GM19452 (cell line): ENCODE results near the gene DHX16.
"Not testable (repeated sequence)": the region's sequence is repeated elsewhere in the genome, so short reads cannot be mapped to it uniquely, and the experiment has no call there.

Source experiments
- ATAC-seq: cut with Tn5 transposase; IDR thresholded peaks from one replicate; pipeline ENCODE4 v1.9.1; 2021; ENCODE audit not compliant: unreplicated experiment

DHX16 gene

DNA sequence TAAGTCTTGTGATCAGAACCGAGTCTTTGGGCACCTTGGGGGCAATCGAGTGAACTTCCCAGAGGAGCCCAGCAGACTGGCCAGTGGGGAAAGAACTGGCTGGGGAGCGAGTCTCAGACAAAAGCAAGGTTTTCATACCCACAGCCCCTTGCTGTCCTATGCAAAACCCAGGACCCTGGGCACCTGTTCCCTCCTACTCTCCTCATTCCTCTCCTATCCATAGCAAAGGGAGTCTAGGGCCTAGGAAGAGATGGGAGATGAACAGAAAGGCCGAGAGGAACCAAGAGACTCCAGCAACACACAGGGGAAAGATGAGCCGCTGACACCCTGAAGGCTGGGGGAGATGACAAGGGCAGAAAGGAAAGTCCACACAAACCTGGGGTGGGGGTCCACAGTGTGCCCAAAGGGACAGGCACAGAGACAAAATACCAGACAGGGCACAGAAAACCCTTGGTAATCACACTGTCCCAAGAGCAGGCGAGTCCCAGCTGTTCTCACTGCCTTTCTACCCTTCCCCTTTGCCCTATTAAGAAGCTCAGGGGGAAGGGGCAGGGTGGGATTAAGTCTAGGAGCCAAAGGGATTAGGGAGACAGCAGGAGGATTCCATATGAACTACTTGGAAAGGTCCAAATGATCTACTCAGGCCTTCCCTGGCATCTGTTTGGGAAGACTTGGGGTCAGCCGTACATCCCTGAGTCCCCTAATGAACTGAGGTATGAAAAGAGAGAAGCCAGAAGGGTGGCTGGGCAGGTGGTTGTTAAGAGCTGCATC lies 7.1 kb upstream of the DHX16 start:
- ATAC-seq = no peak

DNA sequence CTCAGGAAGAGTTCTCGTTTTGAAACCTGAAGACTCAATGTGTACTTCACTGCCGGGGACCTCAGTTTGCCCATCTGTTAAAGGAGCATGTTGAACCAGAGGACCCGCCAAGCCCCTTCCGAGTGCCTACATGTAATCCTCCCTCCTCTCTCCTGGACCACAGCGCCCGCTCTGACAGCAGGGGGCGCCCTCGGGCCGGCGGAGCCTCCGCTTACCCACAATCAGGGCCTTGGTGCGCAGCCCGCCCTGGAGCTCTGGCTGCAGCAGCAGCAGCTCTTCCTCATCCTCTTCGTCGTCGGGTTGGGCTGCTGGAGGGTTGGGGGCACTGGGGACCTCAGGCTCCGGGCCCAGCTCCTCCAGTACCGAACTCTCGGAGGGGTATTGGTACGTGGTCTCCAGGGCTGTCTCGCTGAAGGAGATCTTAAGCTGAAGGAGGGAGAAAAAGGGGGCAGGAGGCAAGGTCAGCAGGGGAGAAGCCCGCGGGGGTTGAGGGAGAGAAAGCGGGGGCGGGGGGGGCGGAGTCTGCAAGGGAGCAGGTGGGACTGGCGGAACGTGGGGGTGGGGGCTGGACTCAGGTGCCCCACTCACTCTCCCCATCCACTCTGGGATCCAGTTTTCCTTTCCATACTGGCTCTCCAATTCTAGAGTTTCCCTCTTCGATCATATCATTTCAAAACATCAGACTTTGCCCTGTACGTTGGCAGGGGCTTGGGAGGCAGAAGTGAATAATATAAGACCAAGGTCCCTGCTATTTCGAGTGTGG lies 6.3 kb upstream of the DHX16 start:
- ATAC-seq = no peak

DNA sequence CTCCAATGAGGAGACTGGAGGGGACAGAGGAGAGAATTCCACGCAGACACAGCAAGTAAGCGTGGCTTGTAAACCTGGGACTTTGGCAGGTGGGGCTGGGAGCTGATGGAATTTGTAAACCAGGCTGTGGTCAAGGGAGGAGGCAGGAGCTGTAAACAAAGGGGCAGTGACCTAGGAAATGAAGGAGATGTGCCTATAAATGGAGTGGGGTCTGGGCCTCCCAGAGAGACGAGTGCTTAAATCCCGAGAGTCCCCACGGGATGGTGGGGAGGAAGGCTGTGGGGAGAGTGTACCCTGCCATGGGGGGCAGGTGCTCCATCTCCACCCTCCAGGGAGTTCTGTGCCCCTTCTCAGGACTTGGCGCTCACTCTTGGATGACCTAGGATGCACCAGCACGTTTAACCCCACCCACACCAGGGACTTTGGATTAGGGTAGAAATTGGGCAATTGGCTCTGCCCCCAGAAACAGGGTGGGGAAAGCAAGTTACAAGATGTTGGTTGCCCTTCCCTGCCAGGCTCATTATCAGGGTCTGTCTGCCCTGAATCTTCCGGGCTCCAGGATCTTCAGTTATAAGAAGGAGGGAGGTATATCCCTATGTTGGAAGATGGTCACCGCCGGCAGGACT lies 4.0 kb upstream of the DHX16 start:
- no peak for ATAC-seq

DNA sequence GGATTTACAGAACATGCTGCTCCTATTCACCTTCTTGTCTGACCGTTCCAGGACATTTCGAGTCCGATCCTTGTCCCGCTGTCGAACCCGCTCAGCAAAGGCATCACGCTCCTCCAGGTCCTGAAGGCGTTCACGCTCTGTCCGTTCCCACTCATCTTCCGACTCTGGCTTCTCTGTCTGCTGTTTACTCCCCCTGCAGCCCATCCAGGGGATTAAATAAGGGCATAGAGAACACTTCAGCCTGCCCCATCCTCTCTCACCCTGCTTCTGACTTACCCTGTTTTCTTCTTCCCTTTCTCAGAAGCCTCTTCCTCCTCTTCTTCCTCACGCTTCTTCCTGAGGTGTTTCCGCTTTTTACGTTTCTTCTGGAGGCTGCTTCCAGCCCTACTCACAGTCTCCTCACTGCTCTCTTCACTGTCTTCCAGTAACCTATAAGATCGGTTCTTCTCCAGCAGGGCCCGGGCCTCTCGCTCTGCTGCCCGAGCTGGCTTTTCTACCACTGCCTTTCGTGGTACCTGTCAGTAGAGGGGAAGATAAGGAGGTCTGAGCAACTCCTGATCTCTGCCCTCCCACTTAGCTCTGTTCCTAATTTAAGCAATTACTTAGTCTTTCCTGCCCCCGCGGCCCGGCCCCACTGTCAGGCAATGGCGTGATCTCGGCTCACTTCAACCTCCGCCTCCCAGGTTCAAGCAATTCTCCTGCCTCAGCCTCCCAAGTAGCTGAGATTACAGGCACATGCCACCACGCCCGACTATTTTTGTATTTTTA lies 1.9 kb downstream of the DHX16 start:
- ATAC-seq = no peak

DNA sequence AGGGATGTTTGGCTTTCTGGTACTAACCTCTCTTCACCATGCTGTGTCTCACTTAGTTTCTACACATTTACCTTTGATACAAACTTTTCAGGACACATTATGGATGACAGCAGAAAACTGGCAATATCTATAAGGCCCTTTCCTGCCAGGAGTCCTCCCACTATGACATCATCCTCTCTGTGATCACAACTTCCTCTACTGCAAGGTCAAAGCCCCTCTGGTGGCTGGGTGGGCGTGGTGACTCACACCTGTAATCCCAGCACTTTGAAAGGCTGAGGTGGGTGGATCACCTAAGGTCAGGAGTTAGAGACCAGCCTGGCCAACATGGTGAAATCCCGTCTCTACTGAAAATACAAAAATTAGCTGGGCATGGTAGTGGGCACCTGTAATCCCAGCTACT lies 6.5 kb downstream of the DHX16 start:
- not testable (repeated sequence) for ATAC-seq

DNA sequence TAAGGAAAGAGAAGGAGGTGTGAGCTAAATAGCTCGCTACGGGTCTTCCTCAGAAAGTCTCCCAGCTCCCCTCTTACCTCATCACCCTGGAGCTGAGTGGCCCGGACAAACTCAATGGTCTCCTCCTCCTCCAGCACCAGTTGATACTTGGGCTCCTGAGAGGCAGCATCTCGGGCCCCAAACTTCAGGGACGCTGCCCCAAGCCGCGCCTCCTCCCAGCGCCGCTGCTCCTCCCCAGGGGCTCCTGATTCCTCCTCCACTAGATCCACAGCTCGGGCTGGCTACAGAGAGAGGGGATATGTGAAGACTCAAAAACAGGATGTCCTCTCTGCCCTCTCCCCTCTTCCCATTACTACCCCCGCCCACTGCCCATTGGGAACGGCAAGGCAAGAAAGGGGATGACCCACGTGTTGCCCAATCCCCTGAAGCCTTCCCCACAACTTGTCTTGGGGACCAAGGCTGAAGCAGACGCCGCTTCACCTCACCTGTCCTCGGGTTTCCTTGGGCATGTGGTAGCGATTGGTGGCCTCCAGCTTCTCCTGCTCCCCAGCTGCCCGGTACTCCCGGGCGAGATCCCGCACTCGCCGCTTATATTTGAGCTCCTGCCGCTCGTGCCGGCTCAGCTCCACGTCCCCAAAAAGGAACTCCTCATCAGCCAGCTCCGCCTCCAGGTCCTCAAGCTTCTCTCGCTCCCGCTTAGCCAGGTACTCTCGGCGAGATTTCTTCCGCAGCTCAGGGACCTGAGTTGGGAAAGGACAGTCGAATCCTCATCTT lies 7.6 kb downstream of the DHX16 start:
- ATAC-seq = no peak

DNA sequence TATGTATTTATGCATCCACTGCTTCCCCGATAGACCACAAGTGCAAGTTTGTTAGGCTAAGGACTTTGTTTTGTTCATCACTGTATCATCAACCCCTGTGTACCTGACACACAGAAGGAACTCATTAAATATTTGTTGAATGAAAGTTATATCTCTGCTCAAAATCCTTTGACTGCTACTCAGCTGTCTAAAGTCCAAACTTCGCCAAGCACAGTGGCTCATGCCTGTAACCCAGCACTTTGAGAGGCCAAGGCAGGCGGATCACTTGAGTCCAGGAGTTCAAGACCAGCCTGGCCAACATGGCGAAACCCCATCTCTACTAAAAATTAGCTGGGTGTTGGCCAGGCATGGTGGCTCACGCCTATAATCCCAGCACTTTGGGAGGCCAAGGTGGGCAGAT lies 14.9 kb downstream of the DHX16 start:
- ATAC-seq = not testable (repeated sequence)

DNA sequence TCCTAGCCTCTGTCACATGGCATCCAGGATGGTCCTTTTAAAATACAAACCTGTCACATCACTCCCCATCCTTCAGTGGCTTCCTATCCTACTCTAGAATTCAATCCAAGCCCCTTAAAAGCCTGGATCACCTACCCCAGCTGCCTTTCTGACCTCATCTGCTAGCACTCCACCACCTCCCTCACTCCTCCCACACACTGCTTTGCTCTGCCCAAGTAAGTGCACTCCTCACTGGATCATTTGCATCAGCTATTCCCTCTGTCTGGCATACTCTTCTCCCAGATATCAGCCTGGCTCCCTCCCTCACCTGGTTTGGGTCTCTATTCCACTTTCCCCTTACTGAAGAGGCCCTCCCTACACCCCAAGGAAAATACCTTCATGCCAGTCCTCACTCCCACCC lies 15.4 kb downstream of the DHX16 start:
- ATAC-seq = no peak

DNA sequence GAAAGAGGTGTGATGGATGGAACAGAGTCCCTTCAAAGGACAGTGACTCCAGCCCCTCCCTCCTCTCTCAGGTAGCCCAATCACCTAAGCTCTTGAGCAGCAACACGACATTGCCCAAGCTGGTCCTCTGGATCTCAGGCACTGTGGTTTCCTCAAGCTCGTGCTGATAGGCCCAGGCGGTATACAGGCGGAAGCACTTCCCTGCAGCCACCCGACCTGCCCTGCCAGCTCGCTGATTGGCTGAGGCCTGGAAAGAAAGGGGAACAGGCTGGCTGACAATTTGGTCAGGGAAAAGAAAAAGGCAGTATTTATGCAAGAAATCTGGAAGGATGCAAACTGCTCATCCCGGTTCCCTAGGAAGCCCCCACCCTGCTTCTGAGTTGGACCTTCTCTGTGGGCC lies 16.3 kb downstream of the DHX16 start:
- no peak for ATAC-seq

DNA sequence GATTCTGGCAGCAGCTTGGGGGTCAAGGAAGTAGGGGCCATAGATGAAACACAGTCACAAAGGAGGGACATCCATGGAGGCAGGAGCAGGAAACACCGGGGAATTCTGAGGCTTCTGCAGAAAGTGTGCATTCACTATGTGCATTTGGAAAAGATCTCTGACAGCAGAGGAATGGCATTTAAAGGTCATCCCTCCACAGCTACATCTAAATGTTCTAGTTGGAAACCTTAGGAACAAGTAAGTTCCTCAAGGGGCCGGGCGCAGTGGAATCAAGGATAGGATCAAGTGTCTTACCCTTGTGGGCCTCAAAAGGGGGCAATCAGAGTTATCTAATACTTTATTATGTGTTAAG lies 17.1 kb downstream of the DHX16 start:
- no peak for ATAC-seq

DNA sequence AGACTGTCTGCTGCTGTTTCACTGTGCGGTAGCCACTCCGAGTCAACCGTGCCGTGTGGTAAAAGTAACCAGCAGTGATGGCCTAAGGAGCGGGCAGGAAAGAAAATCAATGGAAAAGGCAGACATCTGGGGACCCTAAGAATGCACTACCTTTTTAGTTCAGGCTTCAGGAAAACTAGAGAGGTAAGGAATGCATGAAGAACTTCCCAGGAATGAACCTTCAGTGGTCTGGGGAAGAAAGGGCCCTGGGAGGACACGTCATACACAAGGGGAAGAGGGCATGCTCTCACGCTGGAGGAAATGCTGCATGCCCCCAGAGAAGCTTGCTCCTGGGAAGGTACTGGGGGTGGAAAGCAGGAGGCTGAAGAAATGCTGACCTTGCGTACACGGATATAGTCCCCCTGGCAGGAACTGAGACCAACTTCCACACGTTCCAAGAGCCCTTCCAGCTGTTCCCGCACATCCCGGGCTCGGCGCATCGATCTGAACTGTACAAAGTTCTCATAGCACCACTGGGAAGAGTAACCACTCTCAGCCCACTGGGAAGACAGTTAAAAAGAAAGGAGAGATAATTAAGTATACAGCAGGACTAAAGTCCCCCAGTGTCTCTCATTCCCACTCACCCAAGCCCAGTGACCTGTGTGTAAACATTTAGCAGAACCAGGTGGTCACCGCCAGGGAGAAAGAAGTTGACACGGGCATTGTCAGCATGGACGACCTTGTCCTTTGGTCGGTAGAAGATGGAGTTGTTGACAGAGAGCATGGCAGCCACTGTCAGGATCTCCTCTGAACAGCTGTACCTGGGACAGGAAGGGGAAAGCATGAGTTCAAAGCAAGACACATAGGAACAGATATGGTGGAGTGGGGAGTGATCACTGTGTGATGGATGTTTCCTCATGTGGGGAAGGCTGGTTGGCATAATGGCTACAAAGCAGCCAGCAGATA lies 17.7 kb downstream of the DHX16 start:
- no peak for ATAC-seq

DNA sequence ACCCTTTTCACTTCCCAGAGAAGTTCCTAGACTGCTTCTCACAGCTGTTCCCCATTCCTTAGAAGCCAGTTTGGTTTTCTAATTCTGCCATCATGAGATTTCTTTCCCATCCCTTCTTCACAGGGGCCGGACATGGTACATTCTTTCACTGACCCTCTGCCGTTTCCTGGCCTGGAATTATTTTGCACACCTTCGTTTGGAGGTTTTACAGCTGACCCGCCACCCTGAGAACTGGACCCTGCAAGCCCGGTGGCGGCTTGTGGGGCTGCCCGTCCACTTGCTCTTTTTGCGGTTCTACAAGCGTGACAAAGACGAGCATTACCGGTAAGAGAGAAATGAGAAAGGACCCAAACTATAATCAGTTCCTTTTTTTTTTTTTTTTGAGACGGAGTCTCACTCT lies 21.7 kb downstream of the DHX16 start:
- ATAC-seq = no peak

DNA sequence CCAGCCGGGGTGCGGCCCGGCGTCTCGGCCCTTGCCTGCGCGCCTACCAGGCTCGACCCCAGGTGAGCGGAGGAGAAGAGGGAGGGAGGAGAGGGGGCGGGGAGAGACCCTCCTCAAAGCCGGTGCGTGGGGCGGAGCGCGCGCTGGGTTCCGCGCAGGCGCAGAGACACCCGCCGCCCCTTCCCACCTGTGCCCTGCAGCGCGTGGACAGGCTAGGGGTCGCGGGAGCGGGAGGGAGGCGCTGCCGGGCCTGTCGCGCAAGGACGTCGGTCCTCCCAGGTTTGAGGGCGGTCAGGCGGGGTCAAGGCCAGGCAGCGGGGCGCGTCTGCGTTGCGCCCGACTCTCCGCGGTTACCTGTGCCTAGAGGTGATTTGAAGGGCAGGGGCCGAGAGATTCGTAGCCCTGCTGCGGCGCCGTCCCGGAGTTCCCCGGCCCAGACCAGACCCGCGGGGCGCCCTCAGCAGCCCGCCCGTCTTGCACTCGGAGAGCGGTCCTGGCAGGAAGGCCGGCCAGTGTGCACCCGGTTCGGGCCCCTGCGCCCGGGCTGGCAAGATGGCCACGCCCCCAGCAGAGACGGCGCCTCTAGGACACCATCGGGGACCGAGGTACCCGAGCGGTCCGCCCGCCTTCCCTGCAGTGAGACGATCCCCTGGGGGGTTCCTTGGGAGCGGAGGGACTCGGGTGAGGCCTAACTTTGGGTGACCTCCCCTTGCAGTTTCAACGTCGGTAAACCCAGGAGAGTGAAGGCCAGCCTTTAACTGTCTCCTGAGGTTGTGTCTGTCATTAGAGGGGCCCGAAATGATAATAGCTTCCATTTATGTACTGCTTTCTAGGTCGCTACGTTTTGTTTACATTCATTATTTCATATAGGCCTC lies 25.3 kb downstream of the DHX16 start:
- ATAC-seq = no peak

DNA sequence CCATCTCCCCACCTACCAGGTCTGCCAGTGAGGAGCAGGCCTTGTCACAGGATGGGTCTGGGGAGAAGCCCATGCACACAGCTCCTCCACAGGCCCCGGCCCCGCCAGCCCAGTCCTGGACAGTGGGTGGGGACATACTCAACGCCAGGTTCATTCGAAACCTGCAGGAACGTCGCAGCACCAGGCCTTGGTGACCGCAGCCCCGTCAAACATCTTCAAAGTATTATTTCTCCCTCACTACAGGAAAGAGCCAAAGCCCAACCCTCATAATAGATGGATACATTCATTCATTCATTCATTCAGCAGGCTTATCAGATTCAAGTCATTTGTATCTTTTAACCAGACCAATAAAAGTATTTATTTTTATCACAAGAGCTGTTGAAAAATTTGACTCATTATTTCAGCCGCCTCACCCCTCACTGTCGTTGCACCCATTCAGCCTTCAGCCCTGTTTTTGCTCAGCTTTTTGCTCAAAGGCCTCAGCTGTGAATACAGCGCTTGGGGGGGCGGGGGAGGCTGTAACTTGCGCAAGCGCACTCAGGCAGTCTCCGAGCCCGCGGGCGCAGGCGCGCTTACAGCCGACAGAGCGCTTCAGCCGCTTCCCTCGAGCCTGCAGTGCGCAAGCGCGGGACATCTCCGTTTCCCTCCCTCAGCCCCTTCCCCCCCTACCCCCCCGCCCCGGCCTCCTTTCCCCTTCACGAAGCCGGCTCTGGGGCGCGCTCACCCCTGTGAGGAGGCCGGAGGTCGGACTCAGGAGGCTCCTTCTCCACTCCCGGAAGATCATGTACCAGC lies 26.2 kb downstream of the DHX16 start, which contains the start of gene C6orf136:
TSS of gene C6orf136 (plus strand) at position 684 of the 792 bp plus-strand sequence. CDS start at position 783, 99 bp downstream.
- ATAC-seq = no peak

DNA sequence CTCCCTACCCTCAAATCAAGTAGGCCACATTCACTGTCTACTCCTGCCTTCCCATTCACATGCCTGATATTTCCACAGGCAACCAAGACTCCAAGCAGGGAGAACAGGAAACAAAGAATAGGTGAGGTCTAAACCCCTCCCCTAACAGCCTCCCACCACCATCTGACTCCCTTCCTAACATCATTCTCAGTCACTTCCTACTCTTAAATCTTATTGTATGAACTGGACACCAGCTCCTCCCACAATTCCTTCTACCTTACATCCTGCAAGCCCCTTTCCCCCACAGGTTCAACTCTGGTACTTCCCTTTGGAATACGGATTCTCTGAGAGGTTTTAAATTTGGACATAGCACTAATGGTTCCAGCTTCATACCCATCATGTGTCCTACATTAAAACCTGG lies 26.8 kb downstream of the DHX16 start:
- ATAC-seq = no peak

DNA sequence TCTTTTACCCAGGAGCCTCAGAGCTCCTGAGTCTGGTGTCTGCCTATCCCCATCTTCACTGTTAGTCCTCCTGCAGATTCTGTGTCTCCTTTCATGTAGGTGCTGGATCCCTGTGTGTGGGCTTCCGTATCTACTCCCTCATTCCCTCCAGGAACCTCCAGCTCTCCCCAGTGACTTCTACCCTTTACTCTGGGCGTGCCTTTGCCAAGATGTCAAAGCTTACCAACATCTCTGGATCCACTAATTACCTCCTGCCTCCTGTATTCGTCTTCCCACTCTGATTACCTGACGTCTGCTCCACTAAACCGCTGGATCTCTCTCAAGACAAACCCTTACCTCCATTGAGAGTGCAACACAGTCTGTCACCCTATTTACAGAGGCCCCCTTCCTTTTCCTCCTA lies 28.0 kb downstream of the DHX16 start:
- no peak for ATAC-seq

DNA sequence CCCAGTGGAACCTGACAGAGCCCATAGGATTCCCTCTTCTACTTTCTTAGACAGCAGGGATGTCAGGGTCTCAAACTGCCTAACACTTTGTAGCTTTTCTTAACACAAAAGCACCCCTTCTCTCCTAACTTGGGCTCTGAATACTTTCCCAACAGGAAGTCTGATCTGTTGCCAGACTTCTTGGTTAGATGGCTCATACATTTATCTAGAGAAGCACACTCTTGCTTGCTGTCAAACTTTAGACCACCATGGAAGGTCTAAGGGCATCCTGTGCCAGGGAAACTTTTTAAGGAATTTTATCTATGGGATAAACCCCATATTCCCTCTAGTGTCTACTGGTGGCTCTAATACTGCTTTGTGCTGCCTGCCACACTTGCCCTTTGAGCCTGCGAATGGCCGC lies 29.1 kb downstream of the DHX16 start:
- ATAC-seq = no peak

DNA sequence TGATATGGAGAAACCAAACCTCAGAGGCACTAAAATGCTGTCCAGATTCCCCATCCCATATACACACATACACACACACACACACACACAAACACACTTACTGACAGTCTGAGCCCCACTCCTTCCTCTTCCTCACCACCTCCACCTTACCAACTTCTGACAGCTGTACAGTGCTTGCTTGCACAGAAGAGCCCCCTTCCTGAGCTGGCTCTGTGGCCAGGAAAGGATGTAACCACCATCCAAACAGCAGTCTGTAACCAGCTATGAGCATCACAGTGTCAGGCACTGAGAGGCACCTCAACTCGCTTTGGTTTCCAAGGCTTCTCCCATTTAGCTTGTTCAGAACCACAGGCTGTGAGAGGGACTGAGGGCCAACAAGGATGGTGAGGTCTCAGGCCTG lies 31.8 kb downstream of the DHX16 start:
- no peak for ATAC-seq
